GM23338 (cell line): Measurements from ENCODE around the gene FILIP1. TPM values are rescaled to one million over a fixed set of nuclear protein-coding genes. Genes with fewer than 3 reads are reported as not detected.
A peak's percentile ranks its signal among the peaks of the same experiment; 100 is the strongest.

Experiments
- ATAC-seq: fragments of 200-7000 bp; cut with Tn5 transposase; 3 replicates; pipeline ENCODE4 v1.9.1; 2020
- DNase-seq: peaks from one replicate; pipeline ENCODE4 v3.0.0-alpha.2; 2015; ENCODE audit warnings: low spot score
- H2AFZ ChIP-seq: fragments of 200-600 bp; sonication (generic); 2 replicates; pipeline ENCODE4 v1.8.0; 2016; ENCODE audit warnings: antibody characterized with exemption, mild to moderate bottlenecking, moderate library complexity
- H3F3A ChIP-seq: fragments of 200-600 bp; sonication (generic); replicated peaks from 2 replicates; pipeline ENCODE4 v1.8.0; 2017; ENCODE audit warnings: antibody characterized with exemption, mixed run types, low read depth
- H3K27ac ChIP-seq: fragments of 200-600 bp; sonication (generic); 2 replicates; pipeline ENCODE4 v1.6.1; 2016; ENCODE audit warnings: low read depth
- H3K27me3 ChIP-seq: fragments of 200-600 bp; sonication (generic); 2 replicates; pipeline ENCODE4 v1.8.0; 2016; ENCODE audit warnings: mild to moderate bottlenecking, mixed run types, moderate library complexity; ENCODE audit not compliant: insufficient read depth
- H3K36me3 ChIP-seq: fragments of 200-600 bp; sonication (generic); 2 replicates; pipeline ENCODE4 v1.8.0; 2016; ENCODE audit warnings: mild to moderate bottlenecking; ENCODE audit not compliant: insufficient read depth
- H3K4me1 ChIP-seq: fragments of 200-600 bp; sonication (generic); 2 replicates; pipeline ENCODE4 v1.8.0; 2016; ENCODE audit warnings: mild to moderate bottlenecking, moderate library complexity; ENCODE audit not compliant: insufficient read depth
- H3K4me2 ChIP-seq: fragments of 200-600 bp; sonication (generic); 2 replicates; pipeline ENCODE4 v1.7.1; 2017; ENCODE audit warnings: mixed run types
- H3K4me3 ChIP-seq: fragments of 200-600 bp; sonication (generic); 2 replicates; pipeline ENCODE4 v1.6.1; 2016; ENCODE audit warnings: mixed run types
- H3K79me2 ChIP-seq: fragments of 200-600 bp; sonication (generic); replicated peaks from 2 replicates; pipeline ENCODE4 v1.8.0; 2017; ENCODE audit warnings: mild to moderate bottlenecking; ENCODE audit not compliant: insufficient read depth
- H3K9me2 ChIP-seq: fragments of 200-600 bp; sonication (generic); 2 replicates; pipeline ENCODE4 v1.8.0; 2017; ENCODE audit not compliant: insufficient read depth
- H4K20me1 ChIP-seq: fragments of 200-600 bp; sonication (generic); replicated peaks from 2 replicates; pipeline ENCODE4 v1.8.0; 2017; ENCODE audit warnings: mild to moderate bottlenecking; ENCODE audit not compliant: insufficient read depth
- H3K27ac Mint-ChIP-seq: 2 replicates; pipeline ENCODE4 v1.8.0; 2020; ENCODE audit warnings: inconsistent platforms, mild to moderate bottlenecking, moderate library complexity, mixed read lengths
- H3K27me3 Mint-ChIP-seq: 3 replicates; pipeline ENCODE4 v1.8.0; 2022; ENCODE audit warnings: low read depth, mild to moderate bottlenecking, moderate library complexity, mixed read lengths, inconsistent platforms; ENCODE audit not compliant: insufficient read depth, poor library complexity
- H3K36me3 Mint-ChIP-seq: 3 replicates; pipeline ENCODE4 v1.8.0; 2021; ENCODE audit warnings: low read depth, mild to moderate bottlenecking, inconsistent platforms, moderate library complexity, mixed read lengths
- H3K4me1 Mint-ChIP-seq: 3 replicates; pipeline ENCODE4 v1.8.0; 2020; ENCODE audit warnings: mild to moderate bottlenecking, inconsistent platforms, mixed read lengths
- H3K4me3 Mint-ChIP-seq: 3 replicates; pipeline ENCODE4 v1.8.0; 2021; ENCODE audit warnings: moderate library complexity, mild to moderate bottlenecking, inconsistent platforms, mixed read lengths
- H3K9me3 Mint-ChIP-seq: 3 replicates; pipeline ENCODE4 v1.8.0; 2020; ENCODE audit warnings: moderate library complexity, mild to moderate bottlenecking, inconsistent platforms, mixed read lengths
- CTCF ChIP-seq, 2 experiments: fragments of 200-600 bp in 1 of 2; sonication (generic) in 1 of 2; conservative IDR thresholded peaks; 2 replicates each; pipeline versions ENCODE4 v1.5.1 to v1.6.1; 2016 to 2017; ENCODE audit warnings: antibody characterized with exemption in 2 of 2, low read depth in 2 of 2, mild to moderate bottlenecking in 2 of 2, moderate library complexity in 1 of 2
- ETS1 ChIP-seq: IDR thresholded peaks from 2 replicates; pipeline ENCODE4 v1.6.1; 2016; ENCODE audit warnings: antibody characterized with exemption
- EZH2 ChIP-seq: fragments of 200-600 bp; sonication (generic); IDR thresholded peaks from one replicate; pipeline ENCODE4 v1.8.0; 2017; ENCODE audit warnings: antibody characterized with exemption, mild to moderate bottlenecking, low read depth; ENCODE audit not compliant: unreplicated experiment
- EZH2phosphoT487 ChIP-seq: fragments of 200-600 bp; sonication (generic); IDR thresholded peaks from one replicate; pipeline ENCODE4 v1.8.1; 2018; ENCODE audit warnings: antibody characterized with exemption; ENCODE audit not compliant: unreplicated experiment
- JUNB ChIP-seq: IDR thresholded peaks from one replicate; pipeline ENCODE4 v1.6.1; 2016; ENCODE audit warnings: antibody characterized with exemption; ENCODE audit not compliant: unreplicated experiment
- NANOG ChIP-seq: IDR thresholded peaks from 2 replicates; pipeline ENCODE4 v1.6.1; 2016; ENCODE audit warnings: antibody characterized with exemption, borderline replicate concordance
- REST ChIP-seq: IDR thresholded peaks from one replicate; pipeline ENCODE4 v1.6.1; 2018; ENCODE audit warnings: antibody characterized with exemption; ENCODE audit not compliant: unreplicated experiment
- STAT1 ChIP-seq: IDR thresholded peaks from one replicate; pipeline ENCODE4 v1.6.1; 2016; ENCODE audit warnings: antibody characterized with exemption; ENCODE audit not compliant: unreplicated experiment
- ZNF114 ChIP-seq: fragments of 250-450 bp; sonication (Bioruptor Pico); IDR thresholded peaks from 2 replicates; pipeline ENCODE4 v1.5.0; 2020; ENCODE audit warnings: mild to moderate bottlenecking, moderate library complexity
- ZNF462 ChIP-seq: fragments of 250-450 bp; sonication (Bioruptor Pico); IDR thresholded peaks from 2 replicates; pipeline ENCODE4 v1.5.0; 2020; ENCODE audit warnings: mild to moderate bottlenecking, moderate library complexity
- polyA plus RNA-seq: library from polyadenylated mRNA; unstranded; fragments of >200 nt; fragmentation: Nextera tagmentation; extraction: Ambion mirVana; gene quantifications from 2 replicates; pipeline ENCODE4 v1.2.1, GENCODE V29; 2016
- total RNA-seq: library from RNA; depleted of rRNA; stranded (reverse); fragments of >200 nt; shearing (Covaris generic); gene quantifications from 2 replicates; pipeline ENCODE4 v1.2.3, GENCODE V29; 2014

Gene FILIP1
- total and polyA plus RNA-seq, 2 experiments from 2014 or later, result 3.7 to 6.4 TPM

GRCh38 chr6:75381877-75382633 is 111.5 kb downstream of the FILIP1 start:
- no peak for DNase-seq
- H3K27ac ChIP-seq, result no peak overlapping the region
- H3K9me3 Mint-ChIP-seq, result no peaks in the 10 kb centered on the region; the same call in 2 of the 3 replicates
- H3K27me3 ChIP-seq, result no peaks in the 10 kb centered on the region
- no peak for TF ChIP-seq ZNF114 (CRISPR knock-in tag)
- TF ChIP-seq EZH2phosphoT487, result no peak
- TF ChIP-seq EZH2, result no peak
- TF ChIP-seq ZNF462 (CRISPR knock-in tag), result no peak
- TF ChIP-seq CTCF (conservative IDR thresholded peaks at IDR 0.05; ENCODE audit: low read depth in 2 of 2), result no peak
- no peak for TF ChIP-seq ETS1
- TF ChIP-seq REST, result no peak
- no peak for TF ChIP-seq STAT1
- no peak for TF ChIP-seq JUNB
- no peak for TF ChIP-seq NANOG
- no peaks in the 10 kb centered on the region for H3K9me2 ChIP-seq
- H3K4me1 ChIP-seq, result peaks cover 8% of the 10 kb centered on the region
- no peak overlapping the region for H3K4me3 ChIP-seq
- H3K4me1 Mint-ChIP-seq, result peaks cover 21% of the 10 kb centered on the region
- no peak overlapping the region for H3K4me3 Mint-ChIP-seq
- no peaks in the 10 kb centered on the region for H3K36me3 Mint-ChIP-seq
- no peaks in the 10 kb centered on the region for H3K79me2 ChIP-seq
- 0 out of 2 replicates have a peak, but pooled peaks cover under 1% of the 10 kb centered on the region for H3K36me3 ChIP-seq
- no peaks in the 10 kb centered on the region for H3K27me3 Mint-ChIP-seq
- ATAC-seq, result no peak
- no peaks in the 10 kb centered on the region for H3F3A ChIP-seq
- 0 out of 2 replicates have a peak overlapping the region, but pooled peaks have one; percentile 24 for H3K27ac Mint-ChIP-seq
- H3K4me2 ChIP-seq, result no peak overlapping the region
- no peaks in the 10 kb centered on the region for H4K20me1 ChIP-seq
- peak overlapping the region; percentile 43; the same call in 1 of the 2 replicates for H2AFZ ChIP-seq
